ENCODE data around the gene NECTIN4. TPM values are rescaled to one million over a fixed set of nuclear protein-coding genes. Genes with fewer than 3 reads are reported as not detected.

The NECTIN4 gene
- total and polyA plus RNA-seq, 2 of the 13 experiments (the other 11 are each of a cell fraction or from before 2014, with no cell fraction given): 5.9 to 12.4 TPM

- TF ChIP-seq ZNF687 (CRISPR knock-in tag; IDR thresholded peaks at IDR 0.05): peak; percentile 59
- 0 out of 2 replicates have a peak, but pooled peaks have one; percentile 37 for TF ChIP-seq BORCS8-MEF2B (CRISPR knock-in tag; IDR thresholded peaks at IDR 0.05)
- no peak for TF ChIP-seq ZNF30 (CRISPR knock-in tag; IDR thresholded peaks at IDR 0.05)
- no peak for TF ChIP-seq ZNF407 (CRISPR knock-in tag; IDR thresholded peaks at IDR 0.05; ENCODE audit: not compliant biosample characterization)
- TF ChIP-seq KLF6 (CRISPR knock-in tag; IDR thresholded peaks at IDR 0.05): no peak
- TF ChIP-seq POLR2A (IDR thresholded peaks at IDR 0.05; ENCODE audit: insufficient read depth in 1 of 2, low read depth in 2 of 2, low read length in 2 of 2): peak in 1 of 2 experiments; percentile 16; a peak in 1 of 4 replicates
- TF ChIP-seq ZNF607 (CRISPR knock-in tag; IDR thresholded peaks at IDR 0.05; ENCODE audit: borderline replicate concordance): 0 out of 2 replicates have a peak, but pooled peaks have one; percentile 41
- TF ChIP-seq FOXC1 (CRISPR knock-in tag; IDR thresholded peaks at IDR 0.05; ENCODE audit: borderline replicate concordance): peak; percentile 75; the same call in 1 of the 2 replicates
- TF ChIP-seq SMYD3 (CRISPR knock-in tag; IDR thresholded peaks at IDR 0.05): no peak
- no peak for TF ChIP-seq ATF2 (CRISPR knock-in tag; IDR thresholded peaks at IDR 0.05)
- no peak for TF ChIP-seq GMEB1 (CRISPR knock-in tag; IDR thresholded peaks at IDR 0.05; ENCODE audit: borderline replicate concordance)
- no peak for TF ChIP-seq MTF1 (CRISPR knock-in tag; IDR thresholded peaks at IDR 0.05)
- TF ChIP-seq ZNF749 (CRISPR knock-in tag; IDR thresholded peaks at IDR 0.05; ENCODE audit: borderline replicate concordance): 0 out of 2 replicates have a peak, but pooled peaks have one; percentile 11
Measured at GRCh38 chr1:161073474-161074121, 15.8 kb downstream of the NECTIN4 start (continued).

All from HepG2 (cell line).